GM23338 (cell line): ENCODE data around the gene RPH3AL.
"Not testable (repeated sequence)": the region's sequence is repeated elsewhere in the genome, so short reads cannot be mapped to it uniquely, and the experiment has no call there.

Experiments used
- EZH2 ChIP-seq: fragments of 200-600 bp; sonication (generic); IDR thresholded peaks from one replicate; pipeline ENCODE4 v1.8.0; 2017; ENCODE audit warnings: antibody characterized with exemption, mild to moderate bottlenecking, low read depth; ENCODE audit not compliant: unreplicated experiment
- EZH2phosphoT487 ChIP-seq: fragments of 200-600 bp; sonication (generic); IDR thresholded peaks from one replicate; pipeline ENCODE4 v1.8.1; 2018; ENCODE audit warnings: antibody characterized with exemption; ENCODE audit not compliant: unreplicated experiment
- POLR2AphosphoS5 ChIP-seq: IDR thresholded peaks from 2 replicates; pipeline ENCODE4 v1.6.1; 2016; ENCODE audit warnings: antibody characterized with exemption, low read depth
- ZNF331 ChIP-seq: fragments of 250-450 bp; sonication (Bioruptor Pico); IDR thresholded peaks from 2 replicates; pipeline ENCODE4 v1.5.0; 2020; ENCODE audit warnings: low read depth, mild to moderate bottlenecking, moderate library complexity
- TF ChIP-seq, protein P1 (sequence below), 2 experiments: fragments of 200-600 bp in 1 of 2; sonication (generic) in 1 of 2; conservative IDR thresholded peaks; 2 replicates each; pipeline versions ENCODE4 v1.5.1 to v1.6.1; 2016 to 2017; ENCODE audit warnings: antibody characterized with exemption in 2 of 2, low read depth in 2 of 2, mild to moderate bottlenecking in 2 of 2, moderate library complexity in 1 of 2

DNA sequence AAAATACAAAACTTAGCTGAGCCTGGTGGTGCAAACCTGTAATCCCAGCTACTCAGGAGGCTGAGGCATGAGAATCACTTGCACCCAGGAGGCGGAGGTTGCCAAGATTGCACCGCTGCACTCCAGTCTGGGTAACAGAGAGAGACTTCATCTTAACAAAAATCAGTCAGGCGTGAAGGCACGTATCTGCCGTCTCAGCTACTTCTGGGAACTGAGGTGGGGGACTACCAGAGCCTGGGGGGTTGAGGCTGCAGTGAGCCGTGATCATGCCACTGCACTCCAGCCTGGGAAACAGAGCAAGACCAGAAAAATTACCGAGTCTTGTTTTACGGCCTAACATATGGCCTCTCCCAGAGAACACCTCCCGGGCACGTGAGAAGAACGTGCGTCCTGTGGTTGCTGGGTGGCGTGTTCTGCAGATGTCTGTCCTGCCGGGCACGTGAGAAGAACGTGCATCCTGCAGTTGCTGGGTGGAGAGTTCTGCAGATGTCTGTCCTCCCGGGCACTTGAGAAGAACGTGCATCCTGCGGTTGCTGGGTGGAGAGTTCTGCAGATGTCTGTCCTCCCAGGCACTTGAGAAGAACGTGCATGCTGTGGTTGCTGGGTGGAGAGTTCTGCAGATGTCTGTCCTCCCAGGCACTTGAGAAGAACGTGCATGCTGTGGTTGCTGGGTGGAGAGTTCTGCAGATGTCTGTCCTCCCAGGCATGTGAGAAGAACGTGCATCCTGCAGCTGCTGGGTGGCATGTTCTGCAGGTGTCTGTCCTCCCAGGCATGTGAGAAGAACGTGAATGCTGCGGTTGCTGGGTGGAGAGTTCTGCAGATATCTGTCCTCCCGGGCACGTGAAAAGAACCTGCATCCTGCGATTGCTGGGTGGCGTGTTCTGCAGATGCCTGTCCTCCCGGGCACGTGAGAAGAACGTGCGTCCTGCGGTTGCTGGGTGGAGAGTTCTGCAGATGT, 14.3 kb upstream of the RPH3AL start:
- TF ChIP-seq EZH2phosphoT487; EZH2; POLR2AphosphoS5; ZNF331 (CRISPR knock-in tag): not testable (repeated sequence)
- TF ChIP-seq, protein P1, sequence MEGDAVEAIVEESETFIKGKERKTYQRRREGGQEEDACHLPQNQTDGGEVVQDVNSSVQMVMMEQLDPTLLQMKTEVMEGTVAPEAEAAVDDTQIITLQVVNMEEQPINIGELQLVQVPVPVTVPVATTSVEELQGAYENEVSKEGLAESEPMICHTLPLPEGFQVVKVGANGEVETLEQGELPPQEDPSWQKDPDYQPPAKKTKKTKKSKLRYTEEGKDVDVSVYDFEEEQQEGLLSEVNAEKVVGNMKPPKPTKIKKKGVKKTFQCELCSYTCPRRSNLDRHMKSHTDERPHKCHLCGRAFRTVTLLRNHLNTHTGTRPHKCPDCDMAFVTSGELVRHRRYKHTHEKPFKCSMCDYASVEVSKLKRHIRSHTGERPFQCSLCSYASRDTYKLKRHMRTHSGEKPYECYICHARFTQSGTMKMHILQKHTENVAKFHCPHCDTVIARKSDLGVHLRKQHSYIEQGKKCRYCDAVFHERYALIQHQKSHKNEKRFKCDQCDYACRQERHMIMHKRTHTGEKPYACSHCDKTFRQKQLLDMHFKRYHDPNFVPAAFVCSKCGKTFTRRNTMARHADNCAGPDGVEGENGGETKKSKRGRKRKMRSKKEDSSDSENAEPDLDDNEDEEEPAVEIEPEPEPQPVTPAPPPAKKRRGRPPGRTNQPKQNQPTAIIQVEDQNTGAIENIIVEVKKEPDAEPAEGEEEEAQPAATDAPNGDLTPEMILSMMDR (conservative IDR thresholded peaks at IDR 0.05; ENCODE audit: low read depth in 2 of 2) = not testable (repeated sequence)
